GM21786 (cell line): ENCODE measurements around the gene TIMM10.
A peak's percentile ranks its signal among the peaks of the same experiment; 100 is the strongest.
"Not testable (repeated sequence)": the region's sequence is repeated elsewhere in the genome, so short reads cannot be mapped to it uniquely, and the experiment has no call there.

Experiments
- ATAC-seq: cut with Tn5 transposase; IDR thresholded peaks from one replicate; pipeline ENCODE4 v1.9.1; 2021; ENCODE audit not compliant: unreplicated experiment

TIMM10 gene

GRCh38 chr11:57543593-57543992 lies 13.0 kb upstream of the TIMM10 start:
- no peak for ATAC-seq

GRCh38 chr11:57542582-57542981 lies 12.0 kb upstream of the TIMM10 start:
- ATAC-seq: no peak

GRCh38 chr11:57541169-57541568 lies 10.6 kb upstream of the TIMM10 start:
- no peak for ATAC-seq

- ATAC-seq: no peak
Measured at GRCh38 chr11:57539342-57539741, 8.8 kb upstream of the TIMM10 start.

GRCh38 chr11:57536947-57537619 lies 6.5 kb upstream of the TIMM10 start, which contains the start of gene SMTNL1:
TSS of gene SMTNL1 (plus strand) at chr11:57537595. CDS start at chr11:57542643, 5,048 bp downstream.
- ATAC-seq: no peak

GRCh38 chr11:57534449-57534848 lies 3.9 kb upstream of the TIMM10 start:
- ATAC-seq: not testable (repeated sequence)

GRCh38 chr11:57530215-57530595 lies 349 bp downstream of the TIMM10 start:
- no peak for ATAC-seq

- no peak for ATAC-seq
Measured at GRCh38 chr11:57529012-57529411, 1.5 kb downstream of the TIMM10 start.

GRCh38 chr11:57527056-57527631 lies 3.4 kb downstream of the TIMM10 start:
- ATAC-seq: no peak

- no peak for ATAC-seq
Measured at GRCh38 chr11:57523419-57523818, 7.1 kb downstream of the TIMM10 start.

- ATAC-seq: no peak
Measured at GRCh38 chr11:57521116-57521515, 9.4 kb downstream of the TIMM10 start.

- ATAC-seq: no peak
Measured at GRCh38 chr11:57516061-57516443, 14.5 kb downstream of the TIMM10 start.

- peak; percentile 43 for ATAC-seq
Measured at GRCh38 chr11:57515332-57516060, 15.1 kb downstream of the TIMM10 start, which contains the start of gene SLC43A1. TSS of gene SLC43A1 (minus strand) at chr11:57515702. CDS start at chr11:57514111, 1,591 bp downstream.

- peak; percentile 41 for ATAC-seq
Measured at GRCh38 chr11:57514538-57515331, 15.8 kb downstream of the TIMM10 start.

GRCh38 chr11:57513911-57514537 lies 16.5 kb downstream of the TIMM10 start:
- peak; percentile 30 for ATAC-seq

- no peak for ATAC-seq
Measured at GRCh38 chr11:57513452-57513795, 17.1 kb downstream of the TIMM10 start.

GRCh38 chr11:57512646-57513451 lies 17.7 kb downstream of the TIMM10 start:
- no peak for ATAC-seq

GRCh38 chr11:57511741-57512430 lies 18.7 kb downstream of the TIMM10 start:
- no peak for ATAC-seq
